ENCODE data around the gene GABRR3.

GRCh38 chr3:97972976-97973375 is 62.1 kb downstream of the GABRR3 start:
- no peak for TF ChIP-seq POLR2A (IDR thresholded peaks at IDR 0.05)
- no peak for TF ChIP-seq CTCF (IDR thresholded peaks at IDR 0.05)

Measured in esophagus squamous epithelium (tissue), 4 donors.